Testis (tissue), 2 donors: Measurements from ENCODE around the gene TM9SF4.

ENCODE experiments used
- POLR2A ChIP-seq: fragments of 450-650 bp; IDR thresholded peaks from one replicate; pipeline ENCODE4 v1.6.1; 2017; ENCODE audit warnings: antibody characterized with exemption, mild to moderate bottlenecking, moderate library complexity
- TF ChIP-seq, protein P1 (sequence below), 3 experiments: fragments of 450-650 bp in 2 of 3; fragments of 200-600 bp in 1 of 3; sonication (generic) in 1 of 3; IDR thresholded peaks; one replicate each; pipeline ENCODE4 v1.5.1; 2016 to 2019; ENCODE audit warnings: antibody characterized with exemption in 3 of 3, mild to moderate bottlenecking in 2 of 3, moderate library complexity in 1 of 3

DNA sequence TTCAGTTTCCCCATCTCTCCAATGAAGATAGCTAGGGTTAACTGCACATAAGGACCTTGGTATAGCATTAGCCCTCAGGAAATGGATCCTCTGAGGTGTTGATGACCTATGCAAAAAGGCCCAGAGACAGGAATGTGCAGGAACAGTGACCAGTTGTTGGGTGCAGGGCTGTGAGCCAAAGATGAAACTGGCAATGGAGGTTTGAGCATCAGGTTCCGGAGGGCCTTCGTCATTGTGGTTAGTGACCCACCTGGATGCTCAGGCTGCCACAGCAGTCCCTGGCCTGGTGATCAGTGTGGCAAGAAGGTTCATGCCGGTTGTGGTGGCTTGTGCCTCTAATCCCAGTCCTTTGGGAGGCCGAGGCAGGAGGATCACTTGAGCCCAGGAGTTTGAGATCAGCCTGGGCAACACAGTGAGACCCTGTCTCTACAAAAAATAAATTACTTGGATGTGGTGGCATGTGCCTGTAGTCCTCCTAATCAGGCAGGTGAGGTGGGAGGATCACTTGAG, 43.7 kb downstream of the TM9SF4 start:
- TF ChIP-seq, protein P1, sequence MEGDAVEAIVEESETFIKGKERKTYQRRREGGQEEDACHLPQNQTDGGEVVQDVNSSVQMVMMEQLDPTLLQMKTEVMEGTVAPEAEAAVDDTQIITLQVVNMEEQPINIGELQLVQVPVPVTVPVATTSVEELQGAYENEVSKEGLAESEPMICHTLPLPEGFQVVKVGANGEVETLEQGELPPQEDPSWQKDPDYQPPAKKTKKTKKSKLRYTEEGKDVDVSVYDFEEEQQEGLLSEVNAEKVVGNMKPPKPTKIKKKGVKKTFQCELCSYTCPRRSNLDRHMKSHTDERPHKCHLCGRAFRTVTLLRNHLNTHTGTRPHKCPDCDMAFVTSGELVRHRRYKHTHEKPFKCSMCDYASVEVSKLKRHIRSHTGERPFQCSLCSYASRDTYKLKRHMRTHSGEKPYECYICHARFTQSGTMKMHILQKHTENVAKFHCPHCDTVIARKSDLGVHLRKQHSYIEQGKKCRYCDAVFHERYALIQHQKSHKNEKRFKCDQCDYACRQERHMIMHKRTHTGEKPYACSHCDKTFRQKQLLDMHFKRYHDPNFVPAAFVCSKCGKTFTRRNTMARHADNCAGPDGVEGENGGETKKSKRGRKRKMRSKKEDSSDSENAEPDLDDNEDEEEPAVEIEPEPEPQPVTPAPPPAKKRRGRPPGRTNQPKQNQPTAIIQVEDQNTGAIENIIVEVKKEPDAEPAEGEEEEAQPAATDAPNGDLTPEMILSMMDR (IDR thresholded peaks at IDR 0.05): no peak
- TF ChIP-seq POLR2A: no peak
